Measurements from ENCODE around the gene TMEM97. TPM values are rescaled to one million over a fixed set of nuclear protein-coding genes. Genes with fewer than 3 reads are reported as not detected.

TMEM97 gene
- total and polyA plus RNA-seq, 11 donors: 1.4 to 7.9 (median 3.3) TPM

GRCh38 chr17:28326114-28326513 is 7.1 kb downstream of the TMEM97 start:
- Histone ChIP-seq H3K9me3 (no peaks in the 10 kb centered on the region), H3K27ac (no peak overlapping the region), H3K4me1 (peaks cover 0 to 5% (median 0%) of the 10 kb centered on the region in 12 donors), H3K4me3 (no peak overlapping the region), H3K36me3 (peaks cover 0 to 47% (median 42%) of the 10 kb centered on the region in 9 donors), H3K27me3 (no peaks in the 10 kb centered on the region)
- intact Hi-C loops (cut with DNase I): no loop called here
- TF ChIP-seq POLR2A (IDR thresholded peaks at IDR 0.05) (no peak), CTCF (IDR thresholded peaks at IDR 0.05) (no peak)
- DNase-seq: no peak
- no peak for ATAC-seq
- WGBS, 4 donors: 92 to 94% (median 94%) methylated on average over 7 of the region's 7 CpGs

GRCh38 chr17:28327031-28327607 is 8.1 kb downstream of the TMEM97 start:
- Histone ChIP-seq H3K36me3 (peaks cover 0 to 56% (median 51%) of the 10 kb centered on the region in 9 donors), H3K27me3 (no peaks in the 10 kb centered on the region), H3K4me1 (peaks cover 0 to 5% (median 0%) of the 10 kb centered on the region in 12 donors), H3K27ac (no peak overlapping the region), H3K9me3 (no peaks in the 10 kb centered on the region), H3K4me3 (no peak overlapping the region)
- TF ChIP-seq CTCF (IDR thresholded peaks at IDR 0.05) (no peak), POLR2A (IDR thresholded peaks at IDR 0.05) (no peak)
- no peak for DNase-seq
- intact Hi-C loops (cut with DNase I): no loop called here
- WGBS, 4 donors: 92 to 95% (median 95%) methylated on average over 9 of the region's 9 CpGs
- ATAC-seq: no peak

GRCh38 chr17:28327709-28328108 is 8.7 kb downstream of the TMEM97 start:
- Histone ChIP-seq H3K27ac (no peak overlapping the region), H3K4me1 (peaks cover 0 to 5% (median 0%) of the 10 kb centered on the region in 12 donors), H3K4me3 (no peak overlapping the region), H3K27me3 (no peaks in the 10 kb centered on the region), H3K36me3 (peaks cover 0 to 60% (median 51%) of the 10 kb centered on the region in 9 donors), H3K9me3 (no peaks in the 10 kb centered on the region)
- WGBS, 4 donors: 65 to 71% (median 68%) methylated on average over 3 of the region's 3 CpGs
- TF ChIP-seq CTCF (IDR thresholded peaks at IDR 0.05): no peak
- no peak for TF ChIP-seq POLR2A (IDR thresholded peaks at IDR 0.05)
- no peak for DNase-seq
- intact Hi-C loops (cut with DNase I): no loop called here
- no peak for ATAC-seq

- no peaks in the 10 kb centered on the region for H3K27me3 ChIP-seq
- H3K36me3 ChIP-seq: peaks cover 0 to 61% (median 51%) of the 10 kb centered on the region in 9 donors
Measured at GRCh38 chr17:28328325-28328724, 9.3 kb downstream of the TMEM97 start.

More at GRCh38 chr17:28328325-28328724, 9.3 kb downstream of the TMEM97 start:
- intact Hi-C loops (cut with DNase I): no loop called here
- DNase-seq (no peak), ATAC-seq (no peak)
- H3K9me3 ChIP-seq: no peaks in the 10 kb centered on the region
- WGBS, 4 donors: 75 to 87% (median 77%) methylated on average over 4 of the region's 4 CpGs
- TF ChIP-seq POLR2A (IDR thresholded peaks at IDR 0.05): no peak
- H3K4me3 ChIP-seq: no peak overlapping the region
- H3K27ac ChIP-seq: no peak overlapping the region
- peaks cover 0 to 7% (median 0%) of the 10 kb centered on the region in 12 donors for H3K4me1 ChIP-seq

Data from heart left ventricle (tissue), 16 donors.